Posterior vena cava (tissue), 2 donors: ENCODE data around the gene IGF2. TPM values are rescaled to one million over a fixed set of nuclear protein-coding genes. Genes with fewer than 3 reads are reported as not detected.

ENCODE experiments used
- DNase-seq: peaks from one replicate; pipeline ENCODE4 v3.0.0-alpha.2; 2020; ENCODE audit warnings: low spot score
- intact Hi-C, 2 donors: fragments of 100-400 bp; cut with DNase I; formaldehyde crosslinking; loops; one replicate each; pipeline versions ENCODE4 v1.14.1 to v1.14.2; 2022 to 2023
- total RNA-seq, 2 donors: library from RNA; stranded (reverse); fragmentation: NEBNext Ultra II Directional; extraction: Animal tissue kit (Norgen Biotek cat#: 25700); gene quantifications; one replicate each; pipeline ENCODE4 v1.2.1, GENCODE V29; 2021
- donor health status: DM: yes; HTN: yes; CAD: no.
- donor health status: DM: yes; HTN: yes; CAD: no.

Gene IGF2
- total RNA-seq, 2 donors from 2014 or later, result 161 to 323 TPM

GRCh38 chr11:2115308-2115707 is 23.9 kb downstream of the IGF2 start:
- intact Hi-C loops, result no loop called here

DNA sequence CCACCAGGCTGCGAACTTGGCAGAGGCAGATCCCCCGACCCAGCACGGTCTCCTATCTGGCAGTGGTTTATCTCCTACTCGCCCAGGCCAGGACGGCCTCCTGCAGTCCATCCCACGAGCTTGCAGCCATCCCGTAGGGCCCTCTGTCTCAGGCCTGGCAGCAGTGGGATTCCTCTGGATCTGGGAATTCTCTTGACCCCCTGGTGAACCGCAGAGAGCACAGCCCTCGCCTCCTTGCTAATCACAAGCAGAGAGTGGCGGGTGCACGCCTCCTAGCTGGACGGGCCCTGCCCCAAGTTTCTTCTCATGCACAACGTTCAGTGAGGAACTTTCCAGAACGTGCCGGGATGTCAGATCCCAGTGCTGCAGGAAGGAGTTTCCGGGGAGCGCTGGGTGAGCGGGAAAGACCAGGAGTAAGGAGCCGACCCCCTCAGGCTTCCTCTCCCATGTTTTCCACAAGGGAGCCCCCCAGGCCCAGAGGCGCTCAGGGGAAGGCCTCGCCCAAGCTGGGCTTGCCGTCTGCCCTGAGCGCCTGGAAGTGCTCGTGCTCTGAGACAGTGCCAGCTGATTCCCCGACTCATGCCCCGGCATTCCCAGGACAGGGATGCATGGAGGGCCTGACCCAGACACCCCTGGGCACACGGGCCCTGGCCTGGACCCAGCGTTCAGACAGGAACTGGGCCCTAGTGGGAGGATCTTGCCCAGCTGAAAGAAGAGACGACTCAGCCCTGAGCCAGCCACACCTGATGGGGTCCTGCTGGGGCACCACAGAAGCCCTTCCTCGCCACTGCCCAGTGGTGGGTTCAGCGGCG is 24.6 kb downstream of the IGF2 start:
- no peak for DNase-seq
- intact Hi-C loops, result no loop called here

More at GRCh38 chr11:2115308-2115707, 23.9 kb downstream of the IGF2 start:
- no peak for DNase-seq

GRCh38 chr11:2113776-2114175 is 25.4 kb downstream of the IGF2 start:
- DNase-seq, result no peak
- intact Hi-C loops, result no loop called here

GRCh38 chr11:2110521-2110920 is 28.7 kb downstream of the IGF2 start:
- intact Hi-C loops, result no loop called here
- no peak for DNase-seq

DNA sequence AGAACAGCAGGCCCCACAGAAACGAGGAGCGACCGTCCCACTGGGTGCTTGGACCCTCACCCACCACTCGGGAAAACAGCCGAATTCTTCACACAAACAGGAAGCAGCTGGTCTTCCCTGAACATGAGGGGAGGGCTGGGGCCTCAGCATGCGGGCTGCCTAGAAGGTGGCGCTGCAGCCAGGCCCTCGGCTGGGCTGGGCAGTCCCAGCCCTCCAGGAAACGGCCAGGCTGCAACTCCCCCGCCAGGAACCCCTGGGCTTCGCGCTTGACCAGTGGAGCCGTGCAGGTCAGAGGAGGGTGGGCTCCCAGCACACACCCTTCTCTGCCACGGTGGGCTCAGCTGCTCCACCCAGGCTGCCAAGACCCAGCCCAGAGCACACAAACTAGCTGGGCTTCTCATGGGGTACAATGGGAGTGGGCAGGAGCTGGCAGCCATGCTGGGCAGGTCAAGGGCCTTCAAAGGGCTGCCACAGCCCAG is 29.6 kb downstream of the IGF2 start:
- intact Hi-C loops, result no loop called here
- no peak for DNase-seq

DNA sequence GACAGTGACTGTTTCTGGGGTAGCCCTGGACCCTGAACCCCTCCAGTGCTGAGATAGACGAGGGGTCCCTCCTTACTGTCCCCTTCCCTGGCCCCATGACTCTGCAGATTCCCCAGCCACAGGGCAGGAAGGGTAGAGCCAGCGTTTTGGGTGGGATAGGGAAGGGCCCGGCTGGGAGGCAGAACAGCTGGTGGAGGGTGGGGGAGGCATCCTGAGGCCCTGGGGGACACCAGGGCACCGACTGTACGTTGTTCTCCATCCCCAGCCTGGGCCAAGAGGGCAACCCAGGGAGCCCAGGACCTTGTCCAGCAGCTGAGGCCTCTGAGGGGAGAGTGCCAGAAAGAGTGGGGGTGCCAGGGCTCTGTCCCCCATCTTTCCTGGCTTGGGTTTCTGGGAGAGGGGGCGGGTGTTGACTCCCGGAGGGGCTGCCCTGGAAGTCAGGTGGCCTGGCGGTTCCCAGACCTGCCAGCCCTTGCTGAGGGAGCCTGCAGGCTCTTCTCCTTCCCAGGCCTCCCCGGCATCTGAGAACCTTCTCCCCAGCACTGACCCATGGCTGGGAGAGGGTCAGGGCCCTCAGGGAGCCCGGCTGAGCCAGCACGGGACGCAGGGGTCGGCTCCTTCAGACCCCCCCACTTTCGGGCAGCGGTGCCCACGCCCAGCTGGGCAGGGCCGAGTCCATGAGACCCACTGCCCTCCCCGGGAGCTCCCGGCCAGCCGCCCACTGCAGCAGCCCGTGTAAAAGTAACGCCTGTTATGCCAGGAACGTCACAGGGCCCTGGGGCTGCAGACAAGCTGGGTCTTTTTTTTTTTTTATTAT is 30.3 kb downstream of the IGF2 start:
- DNase-seq, result no peak
- intact Hi-C loops, result no loop called here

- no peak for DNase-seq
- intact Hi-C loops, result no loop called here
These were observed 31.1 kb downstream of the IGF2 start for GRCh38 chr11:2107941-2108630.

DNA sequence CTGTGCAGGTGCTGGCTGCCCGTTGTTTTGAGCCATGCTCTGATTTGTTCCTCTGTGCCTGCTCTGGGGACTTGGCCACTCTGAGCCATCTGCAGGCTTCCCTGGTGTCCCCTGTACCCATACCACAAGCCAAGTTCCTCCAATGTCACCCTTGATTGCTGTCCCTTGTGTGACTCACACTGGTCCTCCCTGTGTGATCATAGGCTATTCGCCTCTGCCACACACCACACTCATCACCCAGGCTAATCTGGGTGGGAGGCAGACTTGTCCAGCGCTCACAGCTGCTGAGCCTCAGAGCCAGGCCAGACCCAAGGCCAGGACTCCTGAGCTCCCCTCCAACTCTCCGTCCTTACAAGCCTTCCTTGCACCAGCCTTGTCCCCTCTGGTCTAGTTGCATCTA is 31.7 kb downstream of the IGF2 start:
- peak; percentile 52 for DNase-seq
- intact Hi-C loops, result no loop called here

DNA sequence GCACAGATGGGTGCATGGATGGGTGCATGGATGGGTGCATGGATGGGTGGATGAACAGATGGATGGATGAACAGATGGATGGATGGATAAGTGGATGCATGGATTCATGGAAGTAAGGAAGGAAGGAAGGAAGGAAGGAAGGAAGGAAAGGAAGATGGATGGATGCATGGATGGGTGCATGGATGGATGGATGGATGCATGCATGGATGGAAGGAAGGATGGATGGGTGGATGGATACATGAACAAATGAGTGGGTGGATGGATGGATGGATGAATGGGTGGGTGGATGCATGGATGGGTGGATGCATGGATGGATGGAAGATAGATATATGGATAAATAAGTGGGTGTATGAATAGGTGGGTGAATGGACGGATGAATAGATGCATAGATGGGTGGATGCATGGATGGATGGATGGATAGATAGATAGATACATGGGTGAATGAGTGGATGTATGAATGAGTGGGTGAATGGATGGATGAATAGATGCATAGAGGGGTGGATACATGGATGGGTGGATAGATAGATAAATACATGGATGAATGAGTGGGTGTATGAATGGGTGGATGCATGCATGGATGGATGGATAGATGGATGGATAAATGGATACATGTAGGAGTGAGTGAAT is 32.5 kb downstream of the IGF2 start:
- intact Hi-C loops, result no loop called here
- no peak for DNase-seq

DNA sequence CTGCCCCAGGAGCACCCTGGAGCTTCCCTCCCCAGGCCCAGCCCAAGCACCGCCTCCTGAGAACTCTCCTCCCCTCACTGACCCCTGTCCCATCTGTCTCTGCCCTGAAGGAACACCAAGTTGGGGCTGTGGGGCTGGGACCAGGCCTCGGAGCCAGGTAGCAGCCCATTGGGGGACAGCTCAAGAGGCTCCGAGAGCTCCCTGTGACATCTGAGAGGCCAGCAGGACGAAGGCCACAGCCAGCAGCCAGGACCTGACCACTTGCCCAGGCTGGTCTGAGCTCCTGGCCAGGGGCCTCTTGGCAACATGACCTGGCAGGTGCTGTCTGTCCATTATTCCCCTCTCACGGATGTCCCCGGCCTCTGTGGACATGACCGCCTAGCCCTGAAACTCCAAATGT is 33.7 kb downstream of the IGF2 start:
- intact Hi-C loops, result no loop called here

GRCh38 chr11:2104524-2105440 is 34.4 kb downstream of the IGF2 start:
- intact Hi-C loops, result no loop called here
- DNase-seq, result peak; percentile 76

More for the DNA sequence above, 33.7 kb downstream of the IGF2 start:
- DNase-seq, result peak; percentile 76

- intact Hi-C loops, result no loop called here
- DNase-seq, result peak; percentile 71
These were observed 35.3 kb downstream of the IGF2 start for GRCh38 chr11:2103668-2104523.

DNA sequence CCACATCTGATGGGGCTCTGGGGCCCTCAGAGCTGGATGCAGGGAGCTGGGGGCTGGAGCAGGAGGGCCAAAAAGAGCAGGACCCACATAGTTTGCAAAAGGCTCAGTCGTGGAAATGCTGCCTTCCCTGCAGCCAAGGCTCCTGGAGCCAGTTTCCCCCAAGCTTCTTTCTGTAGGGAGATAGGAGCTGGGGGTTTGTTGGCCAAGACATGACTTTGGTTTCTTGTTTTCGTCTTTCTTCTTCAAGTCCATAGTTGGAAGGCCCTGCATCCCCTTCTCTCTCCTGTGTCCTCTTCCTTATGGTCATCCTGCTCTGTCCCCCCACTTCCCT is 36.3 kb downstream of the IGF2 start:
- intact Hi-C loops, result no loop called here
- DNase-seq, result no peak

DNA sequence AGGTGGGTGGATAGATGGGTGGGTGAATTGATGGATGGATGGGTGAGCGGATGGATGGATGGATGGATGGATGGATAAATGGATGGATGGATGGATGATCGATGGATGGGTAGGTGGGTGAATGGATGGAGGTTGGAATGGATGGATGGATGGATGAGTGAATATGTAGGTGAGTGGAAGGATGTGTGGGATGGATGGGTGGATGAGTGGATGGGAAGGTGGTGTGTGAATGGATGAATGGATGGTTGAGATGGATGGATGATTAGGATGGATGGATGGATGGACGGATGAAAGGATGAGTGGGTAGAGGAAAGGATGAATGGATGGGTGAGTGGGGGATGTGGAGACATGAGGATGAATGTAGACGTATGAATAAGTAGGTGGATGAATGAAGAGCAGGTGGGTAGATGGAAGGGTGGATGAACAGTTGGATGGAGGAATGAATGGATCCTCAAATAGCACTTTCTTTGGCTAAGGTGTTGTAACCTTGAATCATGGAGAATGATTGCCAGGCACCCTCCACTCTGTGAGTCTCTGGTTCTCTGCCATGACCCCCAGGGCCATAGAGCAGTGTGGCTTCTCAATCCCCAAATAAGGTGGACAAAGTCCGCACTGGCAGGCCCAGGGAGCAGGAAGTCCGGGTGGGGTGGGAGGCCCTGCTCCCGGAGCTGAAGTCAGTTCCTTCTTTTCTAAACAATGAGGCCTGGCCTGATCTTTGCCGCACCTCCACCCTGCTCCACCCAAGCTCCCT is 36.9 kb downstream of the IGF2 start:
- intact Hi-C loops, result no loop called here
- DNase-seq, result peak; percentile 78

- no peak for DNase-seq
These were observed 38.0 kb downstream of the IGF2 start for GRCh38 chr11:2101171-2101675.

GRCh38 chr11:2100361-2101170 is 38.6 kb downstream of the IGF2 start:
- peak; percentile 83 for DNase-seq
- intact Hi-C loops, result no loop called here

More at GRCh38 chr11:2101171-2101675, 38.0 kb downstream of the IGF2 start:
- intact Hi-C loops, result no loop called here
